HCEC 1CT (cell line): Measurements from ENCODE around the gene APBA2.

Source experiments
- DNase-seq: peaks from one replicate; pipeline ENCODE4 v3.0.0-alpha.2; 2017

The APBA2 gene

GRCh38 chr15:29127506-29128430 lies 242.0 kb downstream of the APBA2 start:
- DNase-seq = no peak

- DNase-seq = no peak
Observed at GRCh38 chr15:29128671-29129070, 242.9 kb downstream of the APBA2 start.

GRCh38 chr15:29129221-29129620 lies 243.4 kb downstream of the APBA2 start:
- DNase-seq = no peak

GRCh38 chr15:29129926-29130325 lies 244.2 kb downstream of the APBA2 start:
- no peak for DNase-seq

GRCh38 chr15:29130476-29130875 lies 244.7 kb downstream of the APBA2 start:
- no peak for DNase-seq

GRCh38 chr15:29130951-29131839 lies 245.4 kb downstream of the APBA2 start:
- DNase-seq = no peak

- no peak for DNase-seq
Observed at GRCh38 chr15:29131840-29132420, 246.2 kb downstream of the APBA2 start.

- DNase-seq = no peak
Observed at GRCh38 chr15:29132735-29133181, 247.0 kb downstream of the APBA2 start.

GRCh38 chr15:29133321-29133720 lies 247.5 kb downstream of the APBA2 start:
- DNase-seq = no peak

- DNase-seq = no peak
Observed at GRCh38 chr15:29133791-29134190, 248.0 kb downstream of the APBA2 start.

- DNase-seq = no peak
Observed at GRCh38 chr15:29134239-29134638, 248.5 kb downstream of the APBA2 start.

GRCh38 chr15:29134641-29135308 lies 249.0 kb downstream of the APBA2 start:
- DNase-seq = no peak

GRCh38 chr15:29135309-29135657 lies 249.5 kb downstream of the APBA2 start:
- peak; percentile 30 for DNase-seq

- DNase-seq = no peak
Observed at GRCh38 chr15:29135702-29136646, 250.2 kb downstream of the APBA2 start.

- DNase-seq = no peak
Observed at GRCh38 chr15:29138260-29138659, 252.5 kb downstream of the APBA2 start.

GRCh38 chr15:29139072-29139471 lies 253.3 kb downstream of the APBA2 start:
- DNase-seq = no peak

- DNase-seq = peak; percentile 9
Observed at GRCh38 chr15:29139540-29140459, 254.0 kb downstream of the APBA2 start.

- DNase-seq = no peak
Observed at GRCh38 chr15:29140475-29141307, 254.9 kb downstream of the APBA2 start.
